Measurements from ENCODE around the gene U2AF1L4. TPM values are rescaled to one million over a fixed set of nuclear protein-coding genes. Genes with fewer than 3 reads are reported as not detected.

The U2AF1L4 gene
- total RNA-seq, 1 experiment from 2014 or later, result 37.5 TPM

- Mint-ChIP-seq H3K4me3 (ENCODE audit: unreplicated experiment) (no peak overlapping the region), H3K27me3 (ENCODE audit: insufficient read depth, unreplicated experiment) (no peaks in the 10 kb centered on the region), H3K36me3 (ENCODE audit: insufficient read depth, unreplicated experiment) (peaks cover 60% of the 10 kb centered on the region), H3K9me3 (ENCODE audit: unreplicated experiment) (no peaks in the 10 kb centered on the region), H3K4me1 (ENCODE audit: insufficient read depth, unreplicated experiment) (peaks cover 15% of the 10 kb centered on the region), H3K27ac (ENCODE audit: low read depth, unreplicated experiment) (no peak overlapping the region)
- intact Hi-C loops (cut with micrococcal nuclease), result no loop called here
- DNase-seq (ENCODE audit: unreplicated experiment), result no peak
- TF ChIP-seq CTCF (IDR thresholded peaks at IDR 0.05; ENCODE audit: unreplicated experiment), result no peak
- ChIA-PET CTCF (interaction anchor here (0.7 kb wide), 1 partner anchor 174 kb away, joined by 3 read pairs; no protein-coding TSS in a partner anchor), POLR2A (no interaction called here)
- BruUV-seq (replicated peaks), result no TSS peak
These were observed 23.8 kb downstream of the U2AF1L4 start for GRCh38 chr19:35721374-35721773.

- H3K9me3 Mint-ChIP-seq (ENCODE audit: unreplicated experiment), result no peaks in the 10 kb centered on the region
- DNase-seq (ENCODE audit: unreplicated experiment), result no peak
- no peak for TF ChIP-seq CTCF (IDR thresholded peaks at IDR 0.05; ENCODE audit: unreplicated experiment)
- H3K27me3 Mint-ChIP-seq (ENCODE audit: insufficient read depth, unreplicated experiment), result no peaks in the 10 kb centered on the region
- peaks cover 53% of the 10 kb centered on the region for H3K36me3 Mint-ChIP-seq (ENCODE audit: insufficient read depth, unreplicated experiment)
- no peak overlapping the region for H3K27ac Mint-ChIP-seq (ENCODE audit: low read depth, unreplicated experiment)
- no TSS peak for BruUV-seq (replicated peaks)
- intact Hi-C loops (cut with micrococcal nuclease), result no loop called here
- no peak overlapping the region for H3K4me3 Mint-ChIP-seq (ENCODE audit: unreplicated experiment)
- peaks cover 20% of the 10 kb centered on the region for H3K4me1 Mint-ChIP-seq (ENCODE audit: insufficient read depth, unreplicated experiment)
- CTCF ChIA-PET, result interaction anchor here (1.3 kb wide), 1 partner anchor 17 kb away, joined by 4 read pairs; no protein-coding TSS in a partner anchor
- POLR2A ChIA-PET, result interaction anchor here (1.0 kb wide), 1 partner anchor 20 kb away, joined by 5 read pairs; no protein-coding TSS in a partner anchor
These were observed 24.6 kb downstream of the U2AF1L4 start for GRCh38 chr19:35720648-35721047.

- TF ChIP-seq CTCF (IDR thresholded peaks at IDR 0.05; ENCODE audit: unreplicated experiment), result no peak
- Mint-ChIP-seq H3K4me3 (ENCODE audit: unreplicated experiment) (no peak overlapping the region), H3K4me1 (ENCODE audit: insufficient read depth, unreplicated experiment) (peaks cover 20% of the 10 kb centered on the region), H3K27me3 (ENCODE audit: insufficient read depth, unreplicated experiment) (no peaks in the 10 kb centered on the region), H3K36me3 (ENCODE audit: insufficient read depth, unreplicated experiment) (peaks cover 48% of the 10 kb centered on the region), H3K9me3 (ENCODE audit: unreplicated experiment) (no peaks in the 10 kb centered on the region), H3K27ac (ENCODE audit: low read depth, unreplicated experiment) (no peak overlapping the region)
- CTCF ChIA-PET, result interaction anchor here (1.3 kb wide), 1 partner anchor 18 kb away, joined by 4 read pairs; no protein-coding TSS in a partner anchor
- no peak for DNase-seq (ENCODE audit: unreplicated experiment)
- BruUV-seq (replicated peaks), result no TSS peak
- POLR2A ChIA-PET, result interaction anchor here (1.0 to 1.8 kb wide), 2 partner anchors 16 to 20 kb away, joined by 4 to 5 read pairs; no protein-coding TSS in a partner anchor
- intact Hi-C loops (cut with micrococcal nuclease), result no loop called here
These were observed 25.1 kb downstream of the U2AF1L4 start for GRCh38 chr19:35720163-35720524.

GRCh38 chr19:35719402-35720162 lies 25.6 kb downstream of the U2AF1L4 start:
- Mint-ChIP-seq H3K4me1 (ENCODE audit: insufficient read depth, unreplicated experiment) (peaks cover 20% of the 10 kb centered on the region), H3K27ac (ENCODE audit: low read depth, unreplicated experiment) (peak overlapping the region; percentile 82), H3K9me3 (ENCODE audit: unreplicated experiment) (no peaks in the 10 kb centered on the region), H3K27me3 (ENCODE audit: insufficient read depth, unreplicated experiment) (no peaks in the 10 kb centered on the region), H3K4me3 (ENCODE audit: unreplicated experiment) (peak overlapping the region; percentile 80), H3K36me3 (ENCODE audit: insufficient read depth, unreplicated experiment) (peaks cover 46% of the 10 kb centered on the region)
- no peak for TF ChIP-seq CTCF (IDR thresholded peaks at IDR 0.05; ENCODE audit: unreplicated experiment)
- BruUV-seq (replicated peaks), result no TSS peak
- no peak for DNase-seq (ENCODE audit: unreplicated experiment)
- intact Hi-C loops (cut with micrococcal nuclease), result no loop called here
- POLR2A ChIA-PET, result interaction anchor here (1.1 to 1.8 kb wide), 3 partner anchors 17 to 26 kb away, joined by 4 to 9 read pairs (median 6); partner anchors contain the start of genes PSENEN and U2AF1L4
- CTCF ChIA-PET, result interaction anchor here (0.9 to 1.3 kb wide), 3 partner anchors 18 to 25 kb away, joined by 3 to 7 read pairs (median 4); partner anchors contain the start of genes PSENEN and U2AF1L4

Measured in MCF 10A (cell line).